Measurements from ENCODE around the gene COX6A2. TPM values are rescaled to one million over a fixed set of nuclear protein-coding genes. Genes with fewer than 3 reads are reported as not detected.

COX6A2 gene
- total RNA-seq, 4 donors from 2014 or later = not detected

DNA sequence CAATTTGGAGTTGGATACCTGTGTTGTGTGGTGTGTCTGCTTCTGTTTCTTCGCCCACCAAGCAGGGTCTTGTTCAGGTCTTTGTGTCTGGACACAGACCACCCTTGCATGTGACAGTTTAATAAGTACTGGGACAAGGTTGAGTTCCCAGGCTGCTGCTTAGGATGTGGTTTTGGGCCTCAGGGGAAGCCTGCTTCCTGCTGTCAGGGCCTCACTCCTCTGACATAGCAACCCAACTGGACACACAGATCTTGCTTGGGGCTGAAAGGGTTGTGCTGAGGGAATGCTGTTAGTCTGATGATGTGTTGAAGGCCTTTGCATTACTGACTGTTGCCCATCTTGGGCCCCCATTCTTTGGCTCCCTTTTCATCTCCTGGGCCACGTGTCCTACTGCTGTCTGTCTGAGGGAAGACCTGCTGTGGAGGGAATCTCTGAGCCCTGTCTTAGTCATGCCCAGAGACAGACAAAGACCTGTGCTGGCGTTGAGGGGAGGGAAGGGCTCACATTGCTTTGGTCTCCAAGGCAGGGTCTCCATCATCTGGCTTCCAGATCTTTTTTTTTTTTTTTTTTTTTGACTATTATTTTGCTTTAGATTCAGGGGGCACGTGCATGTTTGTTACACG lies 39.1 kb upstream of the COX6A2 start:
- peaks cover 0 to 17% (median 0%) of the 10 kb centered on the region in 3 donors for H3K4me1 ChIP-seq
- peaks cover 0 to 51% of the 10 kb centered on the region in 2 donors for H3K36me3 ChIP-seq
- 65% methylated on average over 3 of the region's 5 CpGs; no CpG with 5 or more reads in 1 of the 2 donors for WGBS, 2 donors (ENCODE audit: low coverage in 1 of 2)
- H3K9me3 ChIP-seq = no peaks in the 10 kb centered on the region
- TF ChIP-seq EP300 (IDR thresholded peaks at IDR 0.05) (no peak), POLR2A (IDR thresholded peaks at IDR 0.05) (no peak), POLR2AphosphoS5 (IDR thresholded peaks at IDR 0.05) (no peak)
- TF ChIP-seq, protein P1, sequence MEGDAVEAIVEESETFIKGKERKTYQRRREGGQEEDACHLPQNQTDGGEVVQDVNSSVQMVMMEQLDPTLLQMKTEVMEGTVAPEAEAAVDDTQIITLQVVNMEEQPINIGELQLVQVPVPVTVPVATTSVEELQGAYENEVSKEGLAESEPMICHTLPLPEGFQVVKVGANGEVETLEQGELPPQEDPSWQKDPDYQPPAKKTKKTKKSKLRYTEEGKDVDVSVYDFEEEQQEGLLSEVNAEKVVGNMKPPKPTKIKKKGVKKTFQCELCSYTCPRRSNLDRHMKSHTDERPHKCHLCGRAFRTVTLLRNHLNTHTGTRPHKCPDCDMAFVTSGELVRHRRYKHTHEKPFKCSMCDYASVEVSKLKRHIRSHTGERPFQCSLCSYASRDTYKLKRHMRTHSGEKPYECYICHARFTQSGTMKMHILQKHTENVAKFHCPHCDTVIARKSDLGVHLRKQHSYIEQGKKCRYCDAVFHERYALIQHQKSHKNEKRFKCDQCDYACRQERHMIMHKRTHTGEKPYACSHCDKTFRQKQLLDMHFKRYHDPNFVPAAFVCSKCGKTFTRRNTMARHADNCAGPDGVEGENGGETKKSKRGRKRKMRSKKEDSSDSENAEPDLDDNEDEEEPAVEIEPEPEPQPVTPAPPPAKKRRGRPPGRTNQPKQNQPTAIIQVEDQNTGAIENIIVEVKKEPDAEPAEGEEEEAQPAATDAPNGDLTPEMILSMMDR (IDR thresholded peaks at IDR 0.05) = no peak
- no peaks in the 10 kb centered on the region for H3K27me3 ChIP-seq
- H3K27ac ChIP-seq = no peak overlapping the region
- H3K4me3 ChIP-seq = no peak overlapping the region
- no peak for ATAC-seq

DNA sequence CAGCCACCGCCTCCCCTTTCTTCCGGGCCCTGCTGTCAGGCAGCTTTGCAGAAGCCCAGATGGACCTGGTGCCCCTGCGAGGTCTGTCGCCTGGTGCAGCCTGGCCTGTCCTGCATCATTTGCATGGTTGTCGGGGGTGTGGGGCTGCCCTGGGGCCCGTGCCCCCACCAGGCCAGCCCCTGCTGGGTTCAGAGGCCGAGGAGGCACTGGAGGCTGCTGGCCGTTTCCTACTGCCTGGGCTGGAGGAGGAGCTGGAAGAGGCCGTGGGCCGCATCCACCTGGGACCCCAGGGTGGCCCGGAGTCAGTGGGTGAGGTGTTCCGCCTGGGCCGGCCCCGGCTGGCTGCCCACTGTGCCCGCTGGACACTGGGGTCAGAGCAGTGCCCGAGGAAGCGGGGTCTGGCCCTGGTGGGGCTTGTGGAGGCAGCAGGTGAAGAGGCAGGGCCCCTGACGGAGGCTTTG lies 38.3 kb upstream of the COX6A2 start:
- TF ChIP-seq EP300 (IDR thresholded peaks at IDR 0.05) = no peak
- TF ChIP-seq, protein P1 (IDR thresholded peaks at IDR 0.05) = no peak
- no peak for TF ChIP-seq POLR2AphosphoS5 (IDR thresholded peaks at IDR 0.05)
- Histone ChIP-seq H3K36me3 (peaks cover 0 to 59% of the 10 kb centered on the region in 2 donors), H3K27me3 (no peaks in the 10 kb centered on the region), H3K27ac (no peak overlapping the region), H3K4me3 (no peak overlapping the region), H3K9me3 (no peaks in the 10 kb centered on the region), H3K4me1 (peaks cover 0 to 14% (median 0%) of the 10 kb centered on the region in 3 donors)
- no CpG with 5 or more reads among the region's 18 CpGs for WGBS, 2 donors (ENCODE audit: low coverage in 1 of 2)
- ATAC-seq = no peak

DNA sequence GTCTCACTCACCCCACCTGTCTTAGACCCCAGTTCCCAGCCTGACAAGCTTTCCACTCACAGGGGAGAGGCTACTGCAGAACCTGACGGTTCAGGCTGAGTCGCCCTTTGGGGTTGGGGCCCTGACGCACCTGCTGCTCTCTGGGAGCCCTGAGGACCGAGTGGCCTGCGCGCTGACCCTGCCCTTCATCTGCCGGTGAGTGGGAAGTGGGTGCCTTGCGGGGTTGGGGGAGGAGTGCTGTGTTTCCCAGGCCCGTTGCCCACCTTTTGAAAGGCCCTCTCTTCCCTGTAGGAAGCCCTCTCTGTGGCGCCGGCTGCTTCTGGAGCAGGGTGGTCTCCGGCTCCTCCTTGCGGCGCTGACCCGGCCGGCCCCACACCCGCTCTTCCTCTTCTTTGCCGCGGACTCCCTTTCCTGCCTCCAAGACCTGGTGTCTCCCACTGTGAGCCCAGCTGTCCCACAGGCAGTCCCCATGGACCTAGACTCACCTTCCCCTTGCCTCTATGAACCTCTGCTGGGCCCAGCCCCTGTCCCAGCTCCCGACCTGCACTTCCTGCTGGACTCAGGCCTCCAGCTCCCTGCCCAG lies 37.7 kb upstream of the COX6A2 start:
- Histone ChIP-seq H3K27ac (no peak overlapping the region), H3K27me3 (no peaks in the 10 kb centered on the region), H3K9me3 (no peaks in the 10 kb centered on the region), H3K4me1 (peaks cover 0 to 14% (median 0%) of the 10 kb centered on the region in 3 donors), H3K36me3 (peaks cover 0 to 59% of the 10 kb centered on the region in 2 donors), H3K4me3 (no peak overlapping the region)
- ATAC-seq = no peak
- 78% methylated on average over 6 of the region's 20 CpGs; no CpG with 5 or more reads in 1 of the 2 donors for WGBS, 2 donors (ENCODE audit: low coverage in 1 of 2)
- TF ChIP-seq, protein P1 (IDR thresholded peaks at IDR 0.05) = no peak

DNA sequence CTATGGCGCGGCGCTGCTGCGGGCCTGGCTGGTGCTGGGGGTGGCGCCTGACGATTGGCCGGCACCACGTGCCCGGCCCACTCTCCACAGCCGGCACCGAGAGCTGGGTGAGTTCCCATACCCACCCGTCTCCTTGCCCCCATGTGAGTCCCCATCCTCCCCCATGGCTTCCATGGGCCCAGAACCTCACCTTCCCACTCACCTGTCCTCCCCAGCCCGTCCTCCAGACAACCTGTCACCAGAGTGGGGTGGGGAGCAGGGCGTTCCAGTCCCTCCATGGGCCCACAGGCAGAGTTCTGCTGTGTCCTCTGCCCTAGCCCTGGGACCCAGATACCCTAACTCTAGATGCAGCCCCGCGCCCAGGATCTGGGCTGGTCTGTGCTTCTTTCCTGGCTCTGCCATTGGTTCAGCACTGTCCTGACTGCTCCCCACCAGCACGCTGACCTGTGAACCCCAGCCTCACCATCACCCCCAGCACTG lies 36.7 kb upstream of the COX6A2 start:
- Histone ChIP-seq H3K9me3 (no peaks in the 10 kb centered on the region), H3K36me3 (peaks cover 0 to 59% of the 10 kb centered on the region in 2 donors), H3K27ac (no peak overlapping the region), H3K4me1 (peaks cover 0 to 16% (median 6%) of the 10 kb centered on the region in 3 donors), H3K4me3 (no peak overlapping the region), H3K27me3 (no peaks in the 10 kb centered on the region)
- WGBS, 2 donors (ENCODE audit: low coverage in 1 of 2) = 93 to 100% methylated on average over 8 of the region's 17 CpGs
- no peak for ATAC-seq
- TF ChIP-seq EP300 (IDR thresholded peaks at IDR 0.05) = no peak
- TF ChIP-seq, protein P1 (IDR thresholded peaks at IDR 0.05) = no peak
- no peak for TF ChIP-seq POLR2AphosphoS5 (IDR thresholded peaks at IDR 0.05)
- no peak for TF ChIP-seq POLR2A (IDR thresholded peaks at IDR 0.05)

DNA sequence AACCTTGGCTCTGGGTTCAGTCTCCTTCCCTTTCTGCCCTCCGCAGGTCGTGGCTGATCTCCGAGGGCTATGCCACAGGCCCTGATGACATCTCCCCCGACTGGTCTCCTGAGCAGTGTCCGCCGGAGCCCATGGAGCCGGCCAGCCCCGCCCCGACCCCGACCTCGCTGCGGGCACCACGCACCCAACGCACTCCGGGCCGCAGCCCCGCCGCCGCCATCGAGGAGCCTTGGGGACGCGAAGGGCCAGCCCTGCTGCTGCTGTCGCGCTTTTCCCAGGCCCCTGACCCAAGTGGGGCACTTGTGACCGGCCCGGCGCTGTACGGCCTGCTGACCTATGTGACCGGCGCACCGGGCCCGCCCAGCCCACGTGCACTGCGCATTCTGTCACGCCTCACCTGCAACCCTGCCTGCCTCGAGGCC lies 36.2 kb upstream of the COX6A2 start:
- H3K9me3 ChIP-seq = no peaks in the 10 kb centered on the region
- ATAC-seq = no peak
- H3K27ac ChIP-seq = no peak overlapping the region
- no peak for TF ChIP-seq POLR2AphosphoS5 (IDR thresholded peaks at IDR 0.05)
- TF ChIP-seq POLR2A (IDR thresholded peaks at IDR 0.05) = no peak
- TF ChIP-seq, protein P1 (IDR thresholded peaks at IDR 0.05) = no peak
- TF ChIP-seq EP300 (IDR thresholded peaks at IDR 0.05) = no peak
- H3K27me3 ChIP-seq = no peaks in the 10 kb centered on the region
- H3K4me3 ChIP-seq = no peak overlapping the region
- 85% methylated on average over 4 of the region's 36 CpGs; no CpG with 5 or more reads in 1 of the 2 donors for WGBS, 2 donors (ENCODE audit: low coverage in 1 of 2)
- peaks cover 0 to 59% of the 10 kb centered on the region in 2 donors for H3K36me3 ChIP-seq
- H3K4me1 ChIP-seq = peaks cover 0 to 16% (median 6%) of the 10 kb centered on the region in 3 donors

Measured in gastroesophageal sphincter (tissue), 4 donors.